ENCODE data around the gene TMPRSS9.

GRCh38 chr19:2431318-2432055 lies 71.4 kb downstream of the TMPRSS9 start:
- TF ChIP-seq EZH2 (IDR thresholded peaks at IDR 0.05; ENCODE audit: borderline replicate concordance, insufficient read depth, low read length, poor library complexity, severe bottlenecking) (no peak), POLR2AphosphoS5 (IDR thresholded peaks at IDR 0.05) (no peak), RAD21 (conservative IDR thresholded peaks at IDR 0.05) (no peak), SMC3 (conservative IDR thresholded peaks at IDR 0.05; ENCODE audit: poor library complexity) (no peak), MXI1 (conservative IDR thresholded peaks at IDR 0.05; ENCODE audit: poor library complexity, severe bottlenecking) (no peak), TAF1 (IDR thresholded peaks at IDR 0.05; ENCODE audit: low read depth) (no peak)
- TF ChIP-seq, protein P1, sequence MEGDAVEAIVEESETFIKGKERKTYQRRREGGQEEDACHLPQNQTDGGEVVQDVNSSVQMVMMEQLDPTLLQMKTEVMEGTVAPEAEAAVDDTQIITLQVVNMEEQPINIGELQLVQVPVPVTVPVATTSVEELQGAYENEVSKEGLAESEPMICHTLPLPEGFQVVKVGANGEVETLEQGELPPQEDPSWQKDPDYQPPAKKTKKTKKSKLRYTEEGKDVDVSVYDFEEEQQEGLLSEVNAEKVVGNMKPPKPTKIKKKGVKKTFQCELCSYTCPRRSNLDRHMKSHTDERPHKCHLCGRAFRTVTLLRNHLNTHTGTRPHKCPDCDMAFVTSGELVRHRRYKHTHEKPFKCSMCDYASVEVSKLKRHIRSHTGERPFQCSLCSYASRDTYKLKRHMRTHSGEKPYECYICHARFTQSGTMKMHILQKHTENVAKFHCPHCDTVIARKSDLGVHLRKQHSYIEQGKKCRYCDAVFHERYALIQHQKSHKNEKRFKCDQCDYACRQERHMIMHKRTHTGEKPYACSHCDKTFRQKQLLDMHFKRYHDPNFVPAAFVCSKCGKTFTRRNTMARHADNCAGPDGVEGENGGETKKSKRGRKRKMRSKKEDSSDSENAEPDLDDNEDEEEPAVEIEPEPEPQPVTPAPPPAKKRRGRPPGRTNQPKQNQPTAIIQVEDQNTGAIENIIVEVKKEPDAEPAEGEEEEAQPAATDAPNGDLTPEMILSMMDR (IDR thresholded peaks at IDR 0.05; ENCODE audit: poor library complexity, severe bottlenecking) = no peak

Data from neural cell (in vitro differentiated cells).